Muscle of leg (tissue), 16 donors: Measurements from ENCODE around the gene RIF1. TPM values are rescaled to one million over a fixed set of nuclear protein-coding genes. Genes with fewer than 3 reads are reported as not detected.
A peak's percentile ranks its signal among the peaks of the same experiment; 100 is the strongest.

Source experiments
- DNase-seq: peaks from one replicate; pipeline ENCODE4 v3.0.0; 2013
- H3K27ac ChIP-seq: one replicate; pipeline ENCODE4 v1.5.1; 2013; ENCODE audit warnings: mild to moderate bottlenecking, low read length, control low read depth
- H3K27me3 ChIP-seq: one replicate; pipeline ENCODE4 v1.6.1; 2013; ENCODE audit warnings: low read length; ENCODE audit not compliant: control insufficient read depth, insufficient read depth
- H3K36me3 ChIP-seq: one replicate; pipeline ENCODE4 v1.6.1; 2013; ENCODE audit warnings: low read length; ENCODE audit not compliant: control insufficient read depth, insufficient read depth
- H3K4me1 ChIP-seq: one replicate; pipeline ENCODE4 v1.6.1; 2013; ENCODE audit warnings: low read length; ENCODE audit not compliant: control insufficient read depth, insufficient read depth
- H3K4me3 ChIP-seq: one replicate; pipeline ENCODE4 v1.5.1; 2013; ENCODE audit warnings: low read length, control low read depth
- H3K9me3 ChIP-seq: replicated peaks from 2 replicates; pipeline ENCODE4 v1.6.1; 2013; ENCODE audit warnings: low read depth, low read length; ENCODE audit not compliant: control insufficient read depth
- WGBS: methylation state at CpG from one replicate; pipeline ENCODE4 v1.1.5; 2013; ENCODE audit warnings: missing lambda C conversion rate; ENCODE audit not compliant: insufficient coverage; 5-methylcytosine and 5-hydroxymethylcytosine counted together
- long read RNA-seq, 11 donors: transcript quantifications; one replicate each; lab custom pipeline, GENCODE V29; 2026
- polyA plus RNA-seq, 8 donors: library from polyadenylated mRNA; unstranded; fragments of 120-200 nt; gene quantifications; one replicate each; pipeline versions ENCODE4 v1.2.1 to v1.2.3, GENCODE V29; 2013; ENCODE audit warnings: inconsistent platforms in 1 of 8, low replicate concordance in 1 of 8; ENCODE audit not compliant: insufficient read length in 8 of 8, insufficient read depth in 1 of 8
- total RNA-seq: library from RNA; stranded (reverse); fragments of 120-200 nt; gene quantifications from one replicate; pipeline ENCODE4 v1.2.4, GENCODE V29; 2013

The RIF1 gene, protein sequence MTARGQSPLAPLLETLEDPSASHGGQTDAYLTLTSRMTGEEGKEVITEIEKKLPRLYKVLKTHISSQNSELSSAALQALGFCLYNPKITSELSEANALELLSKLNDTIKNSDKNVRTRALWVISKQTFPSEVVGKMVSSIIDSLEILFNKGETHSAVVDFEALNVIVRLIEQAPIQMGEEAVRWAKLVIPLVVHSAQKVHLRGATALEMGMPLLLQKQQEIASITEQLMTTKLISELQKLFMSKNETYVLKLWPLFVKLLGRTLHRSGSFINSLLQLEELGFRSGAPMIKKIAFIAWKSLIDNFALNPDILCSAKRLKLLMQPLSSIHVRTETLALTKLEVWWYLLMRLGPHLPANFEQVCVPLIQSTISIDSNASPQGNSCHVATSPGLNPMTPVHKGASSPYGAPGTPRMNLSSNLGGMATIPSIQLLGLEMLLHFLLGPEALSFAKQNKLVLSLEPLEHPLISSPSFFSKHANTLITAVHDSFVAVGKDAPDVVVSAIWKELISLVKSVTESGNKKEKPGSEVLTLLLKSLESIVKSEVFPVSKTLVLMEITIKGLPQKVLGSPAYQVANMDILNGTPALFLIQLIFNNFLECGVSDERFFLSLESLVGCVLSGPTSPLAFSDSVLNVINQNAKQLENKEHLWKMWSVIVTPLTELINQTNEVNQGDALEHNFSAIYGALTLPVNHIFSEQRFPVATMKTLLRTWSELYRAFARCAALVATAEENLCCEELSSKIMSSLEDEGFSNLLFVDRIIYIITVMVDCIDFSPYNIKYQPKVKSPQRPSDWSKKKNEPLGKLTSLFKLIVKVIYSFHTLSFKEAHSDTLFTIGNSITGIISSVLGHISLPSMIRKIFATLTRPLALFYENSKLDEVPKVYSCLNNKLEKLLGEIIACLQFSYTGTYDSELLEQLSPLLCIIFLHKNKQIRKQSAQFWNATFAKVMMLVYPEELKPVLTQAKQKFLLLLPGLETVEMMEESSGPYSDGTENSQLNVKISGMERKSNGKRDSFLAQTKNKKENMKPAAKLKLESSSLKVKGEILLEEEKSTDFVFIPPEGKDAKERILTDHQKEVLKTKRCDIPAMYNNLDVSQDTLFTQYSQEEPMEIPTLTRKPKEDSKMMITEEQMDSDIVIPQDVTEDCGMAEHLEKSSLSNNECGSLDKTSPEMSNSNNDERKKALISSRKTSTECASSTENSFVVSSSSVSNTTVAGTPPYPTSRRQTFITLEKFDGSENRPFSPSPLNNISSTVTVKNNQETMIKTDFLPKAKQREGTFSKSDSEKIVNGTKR (N-terminal part only)
- total RNA-seq: 38.6 TPM
- polyA plus RNA-seq: 100 to 1,000 TPM in 1 of 8 donors, 10 to 100 TPM in 7; 31.0 to 124 (median 51.1) TPM
- long read RNA-seq, donor 1: 0 reads
- long read RNA-seq, donor 2, partial matches to known transcripts: 39 of 45 reads
- long read RNA-seq, donor 2, other reads (novel, unspliced or antisense): 6 of 45 reads
- long read RNA-seq, donor 3, partial matches to known transcripts: 1,729 of 1,755 reads
- long read RNA-seq, donor 3, other reads (novel, unspliced or antisense): 26 of 1,755 reads
- long read RNA-seq, donor 4, partial matches to known transcripts: 235 of 235 reads
- long read RNA-seq, donor 4, other reads (novel, unspliced or antisense): 0 of 235 reads
- long read RNA-seq, donor 5, partial matches to known transcripts: 1,072 of 1,089 reads
- long read RNA-seq, donor 5, other reads (novel, unspliced or antisense): 17 of 1,089 reads
- long read RNA-seq, donor 6: 0 reads
- long read RNA-seq, donor 7, partial matches to known transcripts: 509 of 522 reads
- long read RNA-seq, donor 7, other reads (novel, unspliced or antisense): 13 of 522 reads
- long read RNA-seq, donor 8, partial matches to known transcripts: 418 of 439 reads
- long read RNA-seq, donor 8, other reads (novel, unspliced or antisense): 21 of 439 reads
- long read RNA-seq, donor 9, partial matches to known transcripts: 1,430 of 1,430 reads
- long read RNA-seq, donor 9, other reads (novel, unspliced or antisense): 0 of 1,430 reads
- long read RNA-seq, donor 10, partial matches to known transcripts: 1,720 of 1,752 reads
- long read RNA-seq, donor 10, other reads (novel, unspliced or antisense): 32 of 1,752 reads
- long read RNA-seq, donor 11: 0 reads

DNA sequence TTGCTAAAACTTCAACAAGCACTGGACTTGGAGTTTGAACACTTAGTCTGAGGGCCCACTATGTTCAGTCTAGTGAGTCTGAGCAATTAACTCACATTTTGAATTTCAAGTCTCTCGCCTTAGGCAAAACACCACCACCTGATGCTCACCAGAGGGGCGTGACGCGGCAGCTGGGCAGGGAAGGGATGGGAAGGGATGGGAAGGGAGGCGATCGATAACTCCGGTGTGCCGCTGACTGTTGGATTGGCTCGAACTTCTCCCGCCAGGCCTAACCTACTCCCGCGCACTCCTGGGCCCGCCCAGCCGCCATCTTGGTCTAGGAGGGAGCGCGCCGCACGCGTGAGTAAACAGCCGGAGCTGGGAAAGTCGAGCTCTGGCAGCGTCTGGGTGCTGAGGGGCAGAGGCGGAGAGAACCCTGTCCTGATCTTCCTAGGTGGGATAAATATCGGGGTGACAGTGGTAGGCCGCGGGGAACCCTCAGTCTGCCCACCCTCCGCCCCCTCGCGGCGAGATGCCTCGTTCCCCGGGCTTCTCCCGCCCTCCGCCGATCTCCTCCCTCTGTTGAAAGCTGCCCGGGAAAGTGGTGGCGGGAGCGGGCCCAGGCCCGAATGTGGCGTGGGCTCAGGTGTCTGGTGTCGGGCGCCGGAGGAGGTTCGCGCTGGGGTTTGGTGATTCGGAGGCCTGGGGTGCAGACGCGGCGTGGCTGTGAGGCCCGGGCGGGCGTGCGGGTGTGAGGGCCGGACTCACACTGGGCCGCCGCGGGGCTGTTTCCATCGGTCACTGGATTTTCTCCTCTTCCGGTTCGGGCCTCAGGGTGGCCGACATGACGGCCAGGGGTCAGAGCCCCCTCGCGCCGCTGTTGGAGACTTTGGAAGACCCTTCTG, at the start of gene RIF1:
TSS of gene RIF1 (plus strand) at position 302 of the 884 bp plus-strand sequence. CDS start at position 824, 522 bp downstream.
- Histone ChIP-seq H3K36me3 (peaks cover 19% of the 10 kb centered on the region), H3K27me3 (no peaks in the 10 kb centered on the region), H3K4me1 (peaks cover 10% of the 10 kb centered on the region), H3K9me3 (no peaks in the 10 kb centered on the region), H3K27ac (peak within 1 kb of the TSS; percentile 99), H3K4me3 (peak within 1 kb of the TSS; percentile 99)
- peak; percentile 97 for DNase-seq
- under 1% methylated on average over 59 of the region's 65 CpGs for WGBS

DNA sequence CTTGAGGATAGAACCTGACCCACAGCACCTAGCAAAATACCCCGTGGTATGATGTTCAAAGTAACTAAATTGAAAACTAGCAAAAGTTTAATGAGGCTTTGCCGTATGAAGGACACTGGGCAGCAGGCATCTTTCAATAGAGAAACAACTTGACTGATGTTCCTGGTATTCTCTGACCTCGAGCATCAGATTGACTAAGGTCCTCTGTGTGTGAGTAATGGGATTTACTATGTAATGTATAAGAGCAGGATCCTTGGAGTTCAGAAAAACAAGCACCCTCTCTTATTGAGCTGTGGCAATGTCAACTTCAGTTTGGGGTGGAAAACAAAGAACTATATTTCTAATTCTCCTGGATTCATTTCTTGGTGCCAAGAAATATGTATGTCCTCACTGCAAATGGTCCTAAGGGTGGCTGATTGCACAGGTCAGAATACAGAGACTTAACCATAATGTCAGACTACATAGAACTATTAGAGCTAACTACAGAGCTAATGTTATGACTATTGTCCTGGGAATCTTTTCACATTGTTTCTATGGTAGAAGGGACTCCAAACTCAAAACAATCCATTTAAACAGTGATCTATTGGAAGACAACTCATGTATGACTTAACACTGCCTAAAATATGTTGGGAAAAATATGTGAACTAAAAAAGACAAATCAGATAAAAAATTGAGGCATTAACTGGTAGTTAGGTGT, 47.9 kb upstream of the RIF1 start:
- H3K27ac ChIP-seq: peak overlapping the region; percentile 67
- H3K9me3 ChIP-seq: no peaks in the 10 kb centered on the region
- H3K36me3 ChIP-seq: peaks cover 2% of the 10 kb centered on the region
- H3K4me1 ChIP-seq: no peaks in the 10 kb centered on the region
- H3K4me3 ChIP-seq: no peak overlapping the region
- DNase-seq: peak; percentile 88
- no peaks in the 10 kb centered on the region for H3K27me3 ChIP-seq
- WGBS: 80% methylated on average over 3 of the region's 3 CpGs

DNA sequence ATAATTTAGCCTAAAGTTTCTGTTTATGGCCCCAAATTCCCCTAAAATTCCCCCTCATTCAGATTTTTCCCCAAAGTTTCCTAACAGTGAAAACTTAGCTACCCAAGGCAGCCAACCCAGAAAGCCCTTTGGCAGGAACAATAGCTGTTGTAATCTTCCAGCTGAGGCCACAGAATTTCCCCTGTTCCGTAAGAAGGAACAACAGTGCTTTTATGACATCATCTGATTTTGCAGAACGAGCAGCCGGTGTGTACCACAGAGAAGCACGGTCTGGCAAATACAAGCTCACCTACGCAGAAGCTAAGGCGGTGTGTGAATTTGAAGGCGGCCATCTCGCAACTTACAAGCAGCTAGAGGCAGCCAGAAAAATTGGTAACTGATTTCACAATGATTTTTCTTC, 46.0 kb upstream of the RIF1 start:
- Histone ChIP-seq H3K36me3 (peaks cover 3% of the 10 kb centered on the region), H3K27me3 (no peaks in the 10 kb centered on the region), H3K9me3 (peaks cover 1% of the 10 kb centered on the region), H3K4me1 (no peaks in the 10 kb centered on the region), H3K27ac (peak overlapping the region; percentile 40), H3K4me3 (no peak overlapping the region)
- WGBS: 51% methylated on average over 5 of the region's 8 CpGs
- DNase-seq: peak; percentile 87

DNA sequence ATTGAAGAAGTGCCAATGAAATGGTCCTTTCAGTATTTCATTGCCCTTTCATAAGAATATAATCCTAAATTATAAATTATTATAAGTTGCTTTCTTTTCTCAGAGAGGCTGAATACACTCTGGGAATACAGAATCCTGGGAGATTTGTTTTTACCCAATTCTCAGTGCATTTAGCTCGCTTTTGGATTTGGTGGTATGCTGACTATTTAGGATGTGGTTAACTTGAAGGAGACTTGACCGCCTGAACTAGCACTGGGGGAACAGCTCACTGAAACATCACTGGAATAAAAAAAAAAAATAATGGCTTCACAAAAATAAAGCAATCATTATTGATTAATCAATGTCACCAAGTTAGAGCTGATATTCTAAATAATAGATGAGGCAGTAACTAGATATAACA, 42.1 kb upstream of the RIF1 start:
- no peak overlapping the region for H3K27ac ChIP-seq
- 100% methylated on average over 1 of the region's 2 CpGs for WGBS
- no peaks in the 10 kb centered on the region for H3K4me1 ChIP-seq
- peaks cover 3% of the 10 kb centered on the region for H3K9me3 ChIP-seq
- H3K36me3 ChIP-seq: peaks cover 7% of the 10 kb centered on the region
- H3K4me3 ChIP-seq: no peak overlapping the region
- no peak for DNase-seq
- no peaks in the 10 kb centered on the region for H3K27me3 ChIP-seq

DNA sequence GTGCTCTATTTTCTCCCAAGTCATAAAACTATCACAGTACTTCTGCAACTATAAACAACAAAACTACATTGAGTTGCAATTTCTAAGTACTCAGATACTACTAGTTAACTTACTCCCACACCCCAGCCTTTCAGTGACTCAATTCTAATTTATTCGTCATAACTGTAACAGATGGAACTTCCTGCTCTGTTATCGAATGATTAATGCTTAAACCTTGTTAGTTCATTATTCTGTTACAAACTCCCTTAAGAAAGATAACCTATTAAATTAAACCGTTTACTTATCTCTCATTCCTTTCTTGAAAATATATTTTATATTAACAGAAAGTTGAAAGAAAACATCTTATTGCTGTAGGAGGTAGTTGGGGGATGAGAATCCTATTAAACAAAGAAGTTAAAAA, 35.3 kb upstream of the RIF1 start:
- no peaks in the 10 kb centered on the region for H3K9me3 ChIP-seq
- no peaks in the 10 kb centered on the region for H3K27me3 ChIP-seq
- no peak overlapping the region for H3K27ac ChIP-seq
- no CpG with 5 or more reads among the region's 3 CpGs for WGBS
- peaks cover 2% of the 10 kb centered on the region for H3K36me3 ChIP-seq
- H3K4me1 ChIP-seq: no peaks in the 10 kb centered on the region
- H3K4me3 ChIP-seq: no peak overlapping the region
- DNase-seq: no peak

DNA sequence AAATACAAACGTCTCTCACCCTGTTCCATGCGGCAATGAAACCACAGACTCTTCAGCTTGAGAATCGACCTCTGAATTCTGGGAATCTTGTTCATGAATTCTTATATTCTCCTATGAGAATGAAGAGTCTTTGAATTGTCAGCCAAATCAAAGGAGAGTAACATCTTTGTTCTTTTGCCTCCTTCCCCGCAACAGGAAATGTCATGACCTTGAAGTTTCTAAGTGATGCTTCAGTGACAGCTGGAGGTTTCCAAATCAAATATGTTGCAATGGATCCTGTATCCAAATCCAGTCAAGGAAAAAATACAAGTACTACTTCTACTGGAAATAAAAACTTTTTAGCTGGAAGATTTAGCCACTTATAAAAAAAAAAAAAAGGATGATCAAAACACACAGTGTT, 30.5 kb upstream of the RIF1 start:
- DNase-seq: no peak
- no peaks in the 10 kb centered on the region for H3K9me3 ChIP-seq
- no CpG with 5 or more reads among the region's 4 CpGs for WGBS
- H3K27ac ChIP-seq: no peak overlapping the region
- no peak overlapping the region for H3K4me3 ChIP-seq
- H3K36me3 ChIP-seq: no peaks in the 10 kb centered on the region
- H3K4me1 ChIP-seq: no peaks in the 10 kb centered on the region
- no peaks in the 10 kb centered on the region for H3K27me3 ChIP-seq

DNA sequence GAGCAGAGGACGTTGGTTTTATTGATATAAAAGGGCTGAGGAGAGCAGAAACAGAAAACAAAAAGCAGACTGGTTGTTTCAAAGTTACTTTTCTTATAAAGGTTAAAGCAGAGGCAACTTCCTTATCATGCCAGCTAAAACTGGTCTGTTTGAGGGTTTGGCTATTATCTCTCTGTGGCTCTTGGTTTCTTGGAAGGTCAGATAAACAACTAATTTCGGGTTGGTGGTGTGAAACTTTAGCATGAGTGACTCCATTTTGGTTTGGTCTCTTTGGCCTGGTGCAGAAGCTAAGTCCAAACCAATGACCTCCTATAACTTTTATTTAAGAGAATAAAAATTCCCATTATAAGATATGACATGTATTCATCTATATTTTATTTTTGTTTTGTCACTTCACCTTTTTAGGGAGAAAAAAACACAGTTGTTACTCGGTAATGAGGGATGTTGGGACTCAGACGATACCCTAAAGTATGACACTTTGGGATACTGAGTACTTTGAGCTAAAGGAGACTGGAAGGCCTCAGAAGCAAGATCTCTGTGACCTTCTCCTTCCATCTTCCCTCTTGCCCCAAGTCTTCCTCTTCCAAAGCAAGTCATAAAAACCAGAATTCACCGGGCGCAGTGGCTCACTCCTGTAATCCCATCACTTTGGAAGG, 29.0 kb upstream of the RIF1 start:
- no peaks in the 10 kb centered on the region for H3K4me1 ChIP-seq
- no peak overlapping the region for H3K27ac ChIP-seq
- no CpG with 5 or more reads among the region's 6 CpGs for WGBS
- no peak overlapping the region for H3K4me3 ChIP-seq
- no peaks in the 10 kb centered on the region for H3K27me3 ChIP-seq
- H3K9me3 ChIP-seq: no peaks in the 10 kb centered on the region
- H3K36me3 ChIP-seq: no peaks in the 10 kb centered on the region
- DNase-seq: no peak
